ENCODE results near the gene VENTX.

DNA sequence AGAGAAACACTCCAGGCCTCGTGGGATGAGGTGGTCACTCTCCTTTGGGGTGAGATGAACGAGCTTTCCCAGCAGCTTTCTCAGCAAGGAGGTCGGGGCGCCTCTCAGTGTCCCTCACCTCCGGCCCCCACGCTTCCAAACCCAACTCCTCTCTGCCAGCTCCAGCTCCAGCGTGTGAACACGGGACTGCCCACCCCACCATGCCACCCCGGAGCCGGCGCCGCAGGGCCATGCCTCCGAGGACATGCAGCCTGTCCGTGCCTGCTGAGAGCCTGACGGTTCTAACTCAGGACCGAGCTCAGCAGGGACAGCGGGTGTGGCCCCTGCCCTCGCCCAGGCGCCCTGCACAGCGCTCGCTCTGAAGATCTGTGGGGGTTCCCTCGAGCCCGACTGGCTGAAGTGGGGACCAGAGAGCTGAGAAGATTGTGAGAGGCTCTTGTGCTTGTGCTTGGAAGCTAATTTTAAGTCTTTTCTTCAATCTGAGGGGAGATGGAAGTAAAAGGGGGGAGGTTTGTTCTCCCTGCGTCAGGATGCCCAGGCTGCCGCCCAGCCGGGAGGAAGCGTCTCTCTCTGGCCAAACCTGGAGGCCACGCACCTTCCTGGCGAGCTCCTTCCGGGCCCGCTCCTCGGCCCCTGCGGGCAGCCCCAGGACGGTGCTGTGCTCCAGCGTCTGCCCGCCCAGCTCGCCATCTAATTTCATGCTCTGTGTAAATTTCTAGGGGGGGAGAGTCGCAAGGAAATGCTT, 44.1 kb downstream of the VENTX start:
- TF ChIP-seq, protein P1, sequence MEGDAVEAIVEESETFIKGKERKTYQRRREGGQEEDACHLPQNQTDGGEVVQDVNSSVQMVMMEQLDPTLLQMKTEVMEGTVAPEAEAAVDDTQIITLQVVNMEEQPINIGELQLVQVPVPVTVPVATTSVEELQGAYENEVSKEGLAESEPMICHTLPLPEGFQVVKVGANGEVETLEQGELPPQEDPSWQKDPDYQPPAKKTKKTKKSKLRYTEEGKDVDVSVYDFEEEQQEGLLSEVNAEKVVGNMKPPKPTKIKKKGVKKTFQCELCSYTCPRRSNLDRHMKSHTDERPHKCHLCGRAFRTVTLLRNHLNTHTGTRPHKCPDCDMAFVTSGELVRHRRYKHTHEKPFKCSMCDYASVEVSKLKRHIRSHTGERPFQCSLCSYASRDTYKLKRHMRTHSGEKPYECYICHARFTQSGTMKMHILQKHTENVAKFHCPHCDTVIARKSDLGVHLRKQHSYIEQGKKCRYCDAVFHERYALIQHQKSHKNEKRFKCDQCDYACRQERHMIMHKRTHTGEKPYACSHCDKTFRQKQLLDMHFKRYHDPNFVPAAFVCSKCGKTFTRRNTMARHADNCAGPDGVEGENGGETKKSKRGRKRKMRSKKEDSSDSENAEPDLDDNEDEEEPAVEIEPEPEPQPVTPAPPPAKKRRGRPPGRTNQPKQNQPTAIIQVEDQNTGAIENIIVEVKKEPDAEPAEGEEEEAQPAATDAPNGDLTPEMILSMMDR (conservative IDR thresholded peaks at IDR 0.05), result no peak
- TF ChIP-seq ZFX (IDR thresholded peaks at IDR 0.05), result no peak

Data from C4-2B (cell line).